Hematopoietic multipotent progenitor cell treated with erythropoietin and hydrocortisone succinate and interleukin-3 and kit ligand, for 4 days (in vitro differentiated cells): ENCODE results near the gene CYGB.

Experiments
- DNase-seq: peaks from one replicate; pipeline ENCODE4 v3.0.0-alpha.2; 2015

CYGB gene

DNA sequence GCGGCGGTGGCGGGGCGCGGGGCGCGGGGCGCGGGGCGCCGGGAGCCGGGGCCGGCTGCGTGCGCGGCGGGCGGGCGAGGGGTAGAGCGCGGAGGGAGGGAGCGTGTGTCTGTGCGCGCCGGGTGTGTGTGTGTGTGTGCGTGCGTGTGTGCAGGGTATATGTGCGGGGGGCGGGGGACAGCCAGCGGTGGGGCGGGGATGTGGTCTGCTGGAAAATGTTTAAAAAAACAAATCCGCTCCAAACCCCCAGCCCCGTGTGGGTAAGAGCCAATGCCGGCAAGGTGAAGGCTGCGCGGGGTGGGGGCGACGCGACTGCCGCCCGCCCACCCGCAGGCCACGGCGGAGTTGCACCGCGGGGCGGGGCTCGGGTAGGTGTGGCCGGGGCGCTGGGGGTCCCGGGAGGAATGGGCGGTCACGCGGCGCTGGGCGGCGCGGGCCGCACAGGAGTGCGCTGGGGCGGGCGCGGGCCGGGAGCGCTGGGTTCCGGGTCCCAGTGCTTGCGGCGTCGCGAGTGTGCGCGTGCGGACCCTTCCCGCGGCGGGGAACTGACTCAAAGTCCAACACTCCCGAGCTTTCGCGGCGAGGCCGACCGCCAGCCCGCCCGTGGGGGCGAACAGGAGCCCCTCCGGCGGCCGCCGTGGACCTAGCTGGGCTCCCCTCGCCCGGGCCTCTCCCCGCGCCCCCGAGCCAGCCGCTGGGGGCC, at the start of gene CYGB:
TSS of gene CYGB (minus strand) at position 132 of the 703 bp plus-strand sequence. CDS start 167 bp downstream, outside the sequence.
- DNase-seq, result peak; percentile 31

DNA sequence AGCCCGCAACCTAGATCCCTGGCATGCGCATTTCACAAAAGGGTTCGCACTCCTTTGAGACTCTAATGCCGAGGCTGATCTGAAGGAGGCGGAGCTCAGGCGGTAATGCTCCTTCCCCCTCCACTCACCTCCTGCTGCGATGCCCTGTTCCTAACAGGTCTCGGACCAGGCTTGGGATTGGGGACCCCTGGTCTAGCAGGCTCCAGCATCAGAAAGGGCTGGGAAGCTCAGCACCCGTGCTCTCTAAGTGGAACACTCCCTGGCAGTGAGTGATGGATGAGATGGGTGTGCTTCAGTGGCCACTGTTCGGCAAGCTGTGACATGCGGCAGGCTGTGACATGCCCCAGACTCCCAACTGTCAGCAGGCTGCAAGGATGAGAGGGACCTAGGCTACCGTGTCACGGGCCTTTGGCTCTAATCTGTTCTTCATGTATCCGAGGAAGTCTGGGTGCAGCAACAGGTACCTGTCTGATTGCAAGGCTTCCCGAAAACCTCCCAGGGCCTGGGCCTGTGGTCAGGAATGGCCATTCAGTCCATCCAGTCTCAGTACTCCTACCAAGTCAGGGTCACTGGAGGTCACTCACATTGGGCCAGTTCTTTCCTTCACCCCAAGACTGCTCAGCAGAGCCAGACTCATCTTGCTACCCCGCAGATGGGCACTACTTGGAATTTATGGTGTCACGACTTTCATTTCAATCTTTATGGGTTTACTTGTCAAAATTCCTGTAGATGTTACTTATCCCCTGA, 49.4 kb upstream of the CYGB start:
- no peak for DNase-seq

DNA sequence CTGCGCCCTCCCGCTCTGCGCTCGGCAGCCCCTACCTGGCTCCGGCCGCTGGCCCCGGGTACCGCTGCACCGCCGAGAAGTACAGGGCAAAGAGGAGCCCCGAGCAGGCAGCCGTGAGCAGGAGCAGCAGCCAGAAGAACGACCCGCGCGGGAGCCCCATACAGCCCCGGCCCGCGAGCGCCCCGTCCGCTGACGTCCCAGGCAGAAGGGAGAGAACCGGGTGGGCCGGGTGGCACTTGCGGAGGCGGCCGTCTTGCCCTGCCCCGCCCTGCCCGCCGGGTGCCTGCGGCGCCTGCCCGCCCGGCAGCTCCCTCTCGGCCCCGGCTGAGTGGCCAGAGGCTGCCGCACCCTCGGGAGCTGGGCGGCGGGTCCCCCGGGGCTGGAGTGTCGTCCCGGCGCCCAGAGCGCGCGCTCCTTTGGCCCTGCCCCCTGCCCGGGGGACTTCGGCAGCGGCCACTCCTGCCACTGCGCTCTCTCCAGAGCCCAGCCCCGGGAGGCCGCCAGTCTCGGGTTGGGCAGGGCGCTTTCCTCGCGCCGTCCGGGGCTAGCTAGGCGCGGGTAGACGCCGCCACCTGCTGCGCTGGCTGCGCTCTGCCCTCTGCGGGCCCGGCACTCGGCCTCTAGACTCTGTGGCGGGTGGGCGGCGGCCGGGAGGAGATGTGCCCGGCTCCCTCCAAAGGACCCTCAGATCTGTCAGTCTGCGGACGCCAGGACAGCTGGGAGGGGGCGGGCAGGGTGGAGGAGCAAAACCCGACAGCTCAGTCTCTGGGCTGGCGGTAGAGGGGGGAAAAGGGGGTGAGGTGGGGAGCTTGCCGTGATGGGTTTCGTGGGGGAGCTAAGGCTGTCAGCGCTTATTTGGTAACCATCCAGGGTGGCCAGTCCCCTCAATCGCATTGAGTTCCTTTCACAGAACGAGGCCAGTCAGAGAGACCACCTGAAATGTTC, 48.4 kb upstream of the CYGB start, which contains the start of gene ST6GALNAC2:
TSS of gene ST6GALNAC2 (minus strand) at position 212 of the 945 bp plus-strand sequence. CDS start at position 160, 52 bp downstream.
- DNase-seq, result peak; percentile 77

DNA sequence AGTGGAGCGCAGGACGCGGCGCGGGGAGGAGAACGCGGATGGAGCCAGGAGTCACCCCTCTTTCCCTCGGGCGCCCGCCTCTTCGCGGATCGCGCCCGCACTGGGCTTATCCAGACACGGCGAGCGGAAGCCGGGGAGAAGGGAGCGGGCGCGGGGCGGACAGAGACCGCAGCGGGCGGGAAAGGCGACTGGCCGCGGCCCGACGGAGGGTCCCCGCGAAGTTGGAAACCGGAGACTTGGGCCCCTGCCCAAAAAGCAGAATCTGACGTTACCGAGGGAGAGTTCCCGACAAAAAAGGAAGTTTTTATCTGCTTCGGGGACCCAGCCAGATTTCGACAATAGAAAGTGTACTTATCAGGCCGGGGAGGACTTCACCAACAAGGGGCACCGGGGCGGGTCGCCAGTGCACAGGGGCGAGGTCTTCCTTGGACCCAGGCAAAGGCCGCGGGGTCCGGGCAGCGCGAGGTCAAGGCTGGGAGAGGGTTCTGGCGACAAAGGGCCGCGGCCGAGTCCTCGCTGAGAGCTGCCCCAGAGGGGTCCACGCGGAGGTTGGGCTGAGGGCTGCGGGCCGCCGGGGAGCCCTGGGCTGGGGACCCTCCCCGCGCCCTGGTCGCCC, 47.6 kb upstream of the CYGB start:
- no peak for DNase-seq

DNA sequence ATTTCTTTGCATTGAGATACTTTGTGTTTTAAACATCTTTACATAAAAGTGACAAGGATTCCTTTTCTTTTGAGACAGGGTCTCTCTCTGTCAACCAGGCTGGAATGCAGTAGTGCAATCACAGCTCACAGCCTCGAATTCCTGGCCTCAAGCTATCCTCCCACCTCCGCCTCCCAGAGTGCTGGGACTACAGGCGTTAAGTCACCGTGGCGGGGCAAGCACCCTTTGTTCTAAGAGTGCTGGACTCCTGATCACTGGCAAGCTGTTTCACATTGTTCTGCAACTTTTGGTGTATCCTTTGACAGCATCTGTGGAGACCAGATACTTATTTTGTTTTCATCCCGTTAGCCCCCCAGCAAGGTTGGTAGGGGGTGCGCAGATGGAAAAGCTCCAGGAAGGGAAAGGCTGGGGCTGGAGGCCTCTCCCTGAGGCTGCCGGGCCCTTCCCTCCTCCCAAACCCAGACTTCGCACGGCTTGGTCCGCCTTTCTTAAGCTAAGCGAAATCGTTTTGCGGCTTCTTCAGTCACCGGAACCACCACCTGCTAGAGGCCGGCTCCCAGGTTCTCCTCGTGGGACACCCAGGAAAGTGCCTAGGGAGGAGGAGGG, 47.0 kb upstream of the CYGB start:
- no peak for DNase-seq

DNA sequence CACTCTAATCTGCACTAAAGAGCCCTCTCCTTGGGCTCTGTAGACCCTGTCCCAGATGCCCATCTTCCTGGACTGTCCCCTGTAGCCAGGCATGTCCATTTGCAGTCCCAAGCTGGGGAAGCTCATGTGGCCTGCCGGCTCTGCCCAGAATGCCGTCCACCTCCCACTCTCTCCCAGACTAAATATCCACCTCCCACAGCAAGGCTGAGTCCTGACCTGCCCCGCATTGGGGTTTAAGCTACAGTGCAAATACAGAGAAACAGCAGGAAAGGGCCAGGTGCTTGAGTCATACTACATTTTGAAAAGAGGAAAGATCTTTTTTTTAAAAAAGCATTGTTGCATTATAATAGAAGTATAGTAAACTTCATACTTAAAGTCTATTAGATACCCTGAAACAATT, 45.2 kb upstream of the CYGB start:
- no peak for DNase-seq

DNA sequence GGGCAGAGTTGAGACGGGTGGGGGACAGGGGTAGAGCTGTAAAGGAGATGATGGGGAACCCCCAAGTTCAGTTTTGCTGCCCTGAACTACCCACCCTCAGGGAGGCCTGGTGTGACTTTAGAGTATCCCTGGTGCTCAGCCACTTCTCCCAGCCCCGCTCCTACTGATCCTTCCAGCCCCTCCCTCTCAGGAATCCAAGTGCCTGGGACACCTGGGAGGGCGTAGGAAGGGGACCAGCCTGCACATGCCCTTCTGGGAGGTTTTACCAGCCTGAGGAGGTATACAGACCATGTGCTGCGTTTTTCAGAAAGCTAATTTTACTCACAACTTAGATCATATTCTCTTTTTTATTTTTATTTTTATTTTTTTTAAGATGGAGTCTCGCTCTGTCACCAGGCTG, 44.0 kb upstream of the CYGB start:
- DNase-seq, result no peak

DNA sequence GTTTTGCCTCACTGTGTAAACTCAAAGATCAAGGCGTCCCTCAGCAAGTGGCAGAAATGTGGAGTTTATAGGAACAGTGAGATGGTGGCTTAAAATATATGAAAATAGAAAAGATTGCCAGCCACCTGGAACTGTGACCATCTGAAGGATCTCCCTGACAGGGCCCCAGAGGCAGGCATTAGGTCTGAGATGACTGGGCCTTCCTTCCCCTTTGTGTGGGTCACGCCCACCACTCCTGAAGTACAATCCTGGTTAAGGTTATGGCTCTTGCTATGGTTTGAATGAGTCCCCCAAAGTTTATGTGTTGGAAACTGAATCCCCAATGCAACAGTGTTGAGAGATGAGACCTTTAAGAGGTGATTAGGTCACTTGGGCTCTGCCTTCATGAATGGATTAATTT, 41.8 kb upstream of the CYGB start:
- no peak for DNase-seq

DNA sequence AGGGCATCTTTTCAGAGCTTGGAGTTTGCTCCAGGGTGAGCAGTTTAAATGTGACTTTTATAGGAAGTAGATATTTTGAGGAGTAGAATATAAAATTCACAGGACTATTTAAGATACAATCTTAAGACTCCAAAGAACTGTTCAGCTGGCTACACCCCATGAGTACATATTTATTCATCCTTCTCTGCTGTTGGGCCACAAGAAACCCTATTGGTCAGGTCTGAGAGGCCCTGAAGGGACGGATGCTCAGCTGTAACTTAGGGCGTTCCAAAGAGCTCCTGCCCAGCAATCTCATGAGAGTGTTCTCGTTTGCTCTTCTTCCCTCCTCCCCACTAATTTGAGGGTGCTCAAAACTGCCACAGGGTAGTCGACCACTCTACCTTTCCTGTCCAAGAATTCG, 40.9 kb upstream of the CYGB start:
- DNase-seq, result no peak

DNA sequence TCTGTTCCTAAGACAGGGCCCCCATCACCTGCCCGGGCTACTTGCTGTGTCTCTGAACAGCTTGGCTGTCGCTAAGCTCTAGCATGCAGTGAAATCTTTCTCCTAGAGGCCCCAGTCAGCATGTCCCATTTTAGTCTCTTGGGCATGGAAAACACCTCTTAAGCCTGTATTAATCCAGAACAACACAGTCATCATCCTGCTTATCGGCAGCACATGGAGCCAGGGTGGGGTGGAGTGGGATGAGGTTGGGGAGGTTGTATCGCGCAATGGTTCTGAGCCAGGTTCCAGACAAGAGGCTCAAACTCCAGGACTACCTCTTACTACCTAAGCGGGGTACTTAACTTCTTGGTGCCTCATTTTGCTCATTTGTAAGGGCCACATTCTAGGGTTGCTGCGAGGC, 40.4 kb upstream of the CYGB start:
- no peak for DNase-seq

DNA sequence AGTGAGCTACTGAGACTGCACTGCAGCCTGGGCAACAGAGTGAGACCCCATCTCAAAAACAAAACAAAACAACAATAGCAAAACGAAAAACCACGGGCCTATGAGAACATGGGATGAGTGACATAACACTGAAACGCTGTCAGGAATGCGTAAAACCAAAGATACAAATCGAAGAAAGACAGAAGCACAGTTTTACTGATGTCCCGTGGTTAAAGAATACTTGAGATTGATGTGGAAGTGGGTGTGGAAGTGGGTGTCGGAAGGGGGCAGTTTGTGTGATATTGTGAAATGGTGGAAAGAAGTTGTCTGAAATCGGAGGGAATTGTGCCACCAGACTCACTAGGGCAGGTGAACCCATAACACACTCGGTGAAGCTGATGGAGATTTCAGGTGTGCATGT, 38.7 kb upstream of the CYGB start:
- no peak for DNase-seq

DNA sequence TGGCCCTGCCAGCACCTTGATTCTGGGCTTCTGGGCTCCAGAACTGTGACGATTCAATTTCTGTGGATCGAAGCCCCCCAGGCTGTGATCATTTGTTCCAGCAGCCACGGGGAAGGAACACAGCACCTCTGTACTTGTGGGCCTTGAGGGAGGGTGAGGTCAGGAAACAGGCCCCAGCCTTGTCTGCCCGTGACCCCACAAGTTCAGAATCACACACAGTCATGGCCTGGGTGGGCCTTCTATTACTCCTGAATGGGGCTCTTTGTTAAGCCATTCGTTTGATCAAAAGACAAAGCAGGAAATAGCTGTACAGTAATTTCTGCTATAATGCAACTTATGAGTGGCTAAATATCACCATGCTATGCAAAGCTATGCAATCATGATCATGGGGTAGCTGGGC, 38.1 kb upstream of the CYGB start:
- DNase-seq, result no peak

DNA sequence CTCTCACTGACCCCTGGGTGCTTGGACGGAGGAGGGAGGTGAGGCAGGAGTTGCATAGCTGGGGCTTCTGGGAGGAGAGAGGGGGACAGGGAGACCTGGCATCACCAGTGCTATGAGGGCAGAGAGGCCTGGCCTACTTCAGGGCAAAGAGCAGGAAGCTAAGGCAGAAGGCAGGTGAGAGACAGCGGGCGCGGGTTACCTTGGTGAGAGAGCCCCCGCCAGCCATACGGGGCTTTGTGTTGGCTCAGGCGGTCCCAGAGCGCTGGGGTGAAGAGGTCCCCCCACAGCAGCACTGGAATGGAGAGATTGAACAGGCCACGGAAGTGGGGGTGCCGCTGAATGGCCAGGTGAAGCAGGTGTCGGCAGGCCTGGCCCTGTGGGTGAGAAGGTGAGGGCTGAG, 36.7 kb upstream of the CYGB start:
- no peak for DNase-seq

DNA sequence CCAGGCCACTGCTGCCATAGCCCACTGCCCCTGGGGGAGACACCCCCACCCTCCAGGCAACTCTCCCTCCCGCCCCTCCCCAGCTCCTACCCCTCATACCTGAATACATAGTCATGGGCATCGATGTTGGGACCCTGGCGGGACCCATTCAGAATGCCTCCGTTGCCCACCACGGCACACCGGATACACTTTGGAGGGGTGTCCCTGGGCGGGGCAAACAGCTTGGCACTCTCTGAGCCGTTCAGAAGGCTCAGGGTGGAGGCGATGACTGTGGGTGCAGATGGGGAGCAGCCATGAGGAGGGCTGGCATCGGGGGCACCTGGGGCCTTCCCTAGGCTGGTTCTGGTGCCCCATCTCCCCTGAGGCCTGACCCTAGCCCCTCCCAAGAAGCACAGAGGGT, 35.6 kb upstream of the CYGB start:
- DNase-seq, result no peak

DNA sequence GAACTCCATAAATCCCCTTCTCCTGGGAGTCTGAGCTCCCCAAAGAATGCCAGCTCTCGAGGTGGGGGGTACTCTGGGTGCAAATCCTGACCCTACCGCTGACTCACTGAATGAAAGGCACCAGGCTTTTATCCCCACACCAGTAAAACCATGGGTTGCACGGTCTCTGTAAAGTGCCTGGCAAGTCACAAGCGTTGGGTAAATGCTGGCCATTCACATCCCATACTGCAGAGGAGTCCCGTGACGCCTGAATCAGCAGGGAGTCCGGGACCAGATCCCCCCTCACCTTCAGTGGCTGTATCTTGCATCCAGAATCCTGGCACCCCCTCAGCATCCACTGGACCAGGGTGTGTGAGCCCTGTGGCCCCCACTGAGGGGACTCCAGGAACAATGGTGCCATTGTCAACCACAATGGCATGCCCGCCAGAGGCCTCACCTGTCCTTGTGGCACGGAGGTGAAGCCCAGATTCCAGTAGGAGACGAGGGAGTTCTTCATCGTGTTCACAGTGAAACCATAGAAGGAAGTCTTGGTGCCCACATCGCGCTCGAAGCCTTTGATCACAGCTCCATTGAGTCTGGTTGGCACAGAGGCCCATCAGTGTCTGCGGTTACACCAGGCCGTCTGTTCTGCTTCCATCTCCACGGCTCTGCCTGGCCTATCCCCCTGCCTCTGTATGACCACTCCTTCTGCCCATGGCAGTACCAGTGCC, 34.8 kb upstream of the CYGB start:
- no peak for DNase-seq

DNA sequence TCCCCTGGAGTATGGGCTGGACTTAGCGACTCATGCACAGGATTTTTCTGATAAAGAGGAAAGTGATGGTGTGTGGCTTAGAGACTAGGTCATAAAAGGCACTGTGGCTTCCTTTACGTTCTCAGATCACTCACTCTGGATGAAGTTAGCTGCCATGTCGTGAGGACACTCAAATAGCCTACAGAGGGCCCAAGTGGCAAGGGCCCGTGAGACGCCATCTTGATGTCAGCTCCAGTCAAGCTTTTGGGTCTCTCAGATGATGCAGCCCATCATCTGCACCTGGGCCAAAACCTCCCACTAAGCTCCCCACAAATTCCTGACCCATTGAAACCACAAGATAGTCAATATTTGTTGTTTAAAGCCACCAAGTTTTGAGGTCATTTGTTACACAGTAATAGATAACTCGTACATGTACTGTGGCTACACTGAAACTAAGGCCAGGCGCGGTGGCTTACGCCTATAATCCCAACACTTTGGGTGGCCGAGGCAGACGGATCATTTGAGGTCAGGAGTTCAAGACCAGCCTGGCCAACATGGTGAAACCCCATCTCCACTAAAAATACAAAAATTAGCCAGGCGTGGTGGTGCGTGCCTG, 33.5 kb upstream of the CYGB start:
- no peak for DNase-seq

DNA sequence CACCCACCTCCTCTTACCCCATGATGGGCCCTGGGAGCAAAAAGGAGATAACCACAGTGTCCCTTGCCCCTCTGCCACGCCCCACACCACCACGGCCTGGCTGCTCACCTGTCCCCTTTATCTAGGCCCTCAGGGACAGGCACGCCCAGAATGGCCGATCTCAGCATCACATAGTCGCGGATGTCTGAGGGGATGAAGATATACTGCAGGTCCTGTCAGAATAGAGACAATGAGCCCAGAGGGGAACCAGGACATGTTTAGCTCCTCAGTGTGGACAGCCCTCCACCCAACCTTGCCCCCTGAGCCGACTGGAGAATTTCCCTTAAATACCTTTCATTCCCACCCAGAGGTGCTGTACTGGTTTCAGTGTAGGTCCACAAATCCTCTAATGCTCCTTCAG, 32.9 kb upstream of the CYGB start:
- DNase-seq, result no peak

DNA sequence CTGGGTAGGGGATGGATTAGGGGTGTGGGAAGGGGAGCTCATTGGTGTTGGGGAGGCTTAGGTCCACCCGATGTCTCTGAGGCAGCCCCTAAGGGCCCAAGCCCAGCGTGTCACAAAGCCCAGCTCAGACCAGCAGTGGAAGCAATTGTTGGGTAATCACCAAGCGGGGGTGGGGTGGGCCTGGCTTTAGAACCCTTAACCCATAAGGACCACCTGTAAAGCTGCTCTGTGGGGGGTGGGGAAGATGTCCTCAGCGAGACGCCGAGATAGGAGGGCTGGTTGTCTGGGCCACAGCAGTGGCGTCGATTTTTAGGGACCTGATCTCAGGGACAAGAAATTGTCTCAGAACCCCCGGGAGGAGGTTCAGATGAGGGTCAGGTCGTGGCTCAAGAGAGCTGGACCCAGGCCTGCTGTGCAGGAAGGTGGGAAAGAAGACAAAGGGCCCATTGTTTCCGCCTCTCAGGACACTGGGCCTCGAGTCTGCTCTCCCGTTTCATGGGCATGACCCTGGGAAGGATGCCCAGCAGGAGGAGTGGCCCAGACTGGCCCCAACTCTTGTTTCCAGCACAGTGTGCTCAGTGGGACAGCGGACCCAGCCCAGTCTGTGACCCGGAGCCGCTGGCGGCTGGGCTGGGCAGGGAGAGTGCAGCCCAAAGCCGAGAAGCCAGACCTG, 32.2 kb upstream of the CYGB start:
- no peak for DNase-seq

DNA sequence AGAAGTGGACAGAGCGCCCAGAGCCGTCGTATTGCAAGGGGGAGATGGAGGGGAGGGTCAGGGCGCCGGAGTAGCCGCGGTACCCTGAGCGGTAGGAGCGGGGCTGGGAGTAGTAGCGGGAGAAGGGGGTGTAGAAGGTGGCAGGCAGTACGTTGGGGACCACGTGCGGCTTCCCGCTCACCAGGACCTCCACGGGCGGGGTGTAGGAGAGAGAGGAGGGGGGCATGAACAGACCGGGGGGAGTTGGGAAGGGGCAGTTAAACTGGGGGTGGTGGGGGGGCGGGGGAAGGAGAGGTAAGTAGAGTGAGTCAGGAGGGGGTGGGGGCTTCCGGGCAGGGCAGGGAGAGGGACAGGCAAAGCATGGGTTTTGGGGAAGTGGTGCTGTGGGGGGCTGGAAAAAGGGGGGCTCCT, 31.3 kb upstream of the CYGB start:
- DNase-seq, result peak; percentile 43

DNA sequence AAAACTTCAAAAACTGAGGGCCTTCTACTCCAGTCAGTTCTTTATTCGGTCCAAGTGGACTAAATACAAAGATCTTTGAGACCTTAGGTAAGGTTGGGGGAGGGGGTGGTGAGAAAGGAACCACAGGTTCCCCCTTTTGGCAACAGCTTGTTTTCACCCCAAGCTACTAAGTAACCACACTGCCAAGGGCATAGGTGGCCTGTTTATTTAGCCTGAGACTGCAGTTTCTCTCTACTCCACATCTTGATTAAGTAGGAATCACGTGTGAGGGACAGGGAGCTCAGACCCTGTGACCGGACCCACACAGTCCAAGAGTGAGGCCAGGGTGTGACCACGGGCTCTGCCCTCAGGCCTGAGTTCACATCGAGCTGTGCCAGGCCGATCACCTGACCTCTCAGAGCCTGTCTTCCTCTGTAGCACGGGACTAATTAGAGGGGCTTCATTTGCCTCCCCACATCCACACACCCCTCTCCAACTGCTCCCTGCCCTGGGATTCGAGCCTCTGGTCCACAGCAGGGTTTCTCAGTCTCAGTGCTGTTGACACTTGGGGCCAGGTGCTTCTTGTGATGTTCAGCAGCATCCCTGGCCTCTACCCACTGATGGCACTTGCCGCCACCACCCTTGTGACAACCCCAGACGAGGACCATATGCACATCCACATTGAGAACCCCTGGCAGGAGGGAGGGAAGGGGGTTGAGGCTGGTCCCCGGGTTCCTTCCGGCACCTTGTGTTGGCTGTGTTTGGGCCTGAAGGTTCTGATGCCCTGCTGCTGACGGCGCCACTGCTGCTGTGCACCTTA, 30.3 kb upstream of the CYGB start:
- peak; percentile 84 for DNase-seq
